Vagina (tissue), 2 donors: ENCODE measurements around the gene PTPRN2. TPM values are rescaled to one million over a fixed set of nuclear protein-coding genes. Genes with fewer than 3 reads are reported as not detected.

Experiments used
- DNase-seq, 2 donors: peaks; one replicate each; pipeline ENCODE4 v3.0.0-alpha.2; 2017; ENCODE audit errors: extremely low spot score in 2 of 2
- H3K27ac ChIP-seq: fragments of 200-600 bp; sonication (generic); one replicate; pipeline ENCODE4 v1.5.1; 2019
- H3K27me3 ChIP-seq: fragments of 200-600 bp; sonication (generic); one replicate; pipeline ENCODE4 v1.5.1; 2019
- H3K36me3 ChIP-seq, 2 donors: fragments of 200-600 bp; sonication (generic); one replicate each; pipeline ENCODE4 v1.5.1; 2017 to 2019
- H3K4me1 ChIP-seq: fragments of 200-600 bp; sonication (generic); one replicate; pipeline ENCODE4 v1.5.1; 2019
- H3K4me3 ChIP-seq, 2 donors: fragments of 200-600 bp; sonication (generic); 1 replicate in 1 of 2; 2 replicates in 1 of 2; pipeline ENCODE4 v1.5.1; 2016 to 2019
- H3K9me3 ChIP-seq: fragments of 200-600 bp; sonication (generic); one replicate; pipeline ENCODE4 v1.5.1; 2019
- CTCF ChIP-seq, 3 experiments: fragments of 450-650 bp in 2 of 3; fragments of 200-600 bp in 1 of 3; sonication (generic) in 1 of 3; IDR thresholded peaks; one replicate each; pipeline ENCODE4 v1.5.1; 2017 to 2019; ENCODE audit warnings: antibody characterized with exemption in 3 of 3, mild to moderate bottlenecking in 2 of 3, moderate library complexity in 2 of 3
- POLR2A ChIP-seq, 2 donors: fragments of 450-650 bp; IDR thresholded peaks; one replicate each; pipeline ENCODE4 v1.6.1; 2017; ENCODE audit warnings: antibody characterized with exemption in 2 of 2, mild to moderate bottlenecking in 2 of 2, moderate library complexity in 2 of 2
- POLR2AphosphoS5 ChIP-seq, 2 donors: sonication (generic); formaldehyde crosslinking; IDR thresholded peaks; one replicate each; pipeline ENCODE4 v1.9.0; 2017; ENCODE audit warnings: antibody characterized with exemption in 2 of 2, mild to moderate bottlenecking in 2 of 2, low read depth in 1 of 2; ENCODE audit not compliant: insufficient read depth in 1 of 2
- intact Hi-C: fragments of 100-400 bp; cut with DNase I; formaldehyde crosslinking; loops from one replicate; pipeline ENCODE4 v1.15.1; 2023
- total RNA-seq: library from RNA; depleted of rRNA; stranded (reverse); fragments of >200 nt; gene quantifications from one replicate; pipeline ENCODE4 v1.2.3, GENCODE V29; 2016

Gene PTPRN2
- total RNA-seq, 1 donor from 2014 or later = 7.4 TPM

GRCh38 chr7:158278745-158279320 is 308.8 kb downstream of the PTPRN2 start:
- Histone ChIP-seq H3K4me3 (no peak overlapping the region), H3K27ac (no peak overlapping the region), H3K9me3 (no peaks in the 10 kb centered on the region), H3K4me1 (no peaks in the 10 kb centered on the region), H3K36me3 (no peaks in the 10 kb centered on the region), H3K27me3 (no peaks in the 10 kb centered on the region)
- TF ChIP-seq CTCF (IDR thresholded peaks at IDR 0.05) = no peak
- TF ChIP-seq POLR2AphosphoS5 (IDR thresholded peaks at IDR 0.05; ENCODE audit: insufficient read depth in 1 of 2, low read depth in 1 of 2) = no peak
- no peak for TF ChIP-seq POLR2A (IDR thresholded peaks at IDR 0.05)
- no peak for DNase-seq
- intact Hi-C loops = no loop called here

- Histone ChIP-seq H3K27ac (no peak overlapping the region), H3K4me3 (no peak overlapping the region), H3K36me3 (no peaks in the 10 kb centered on the region), H3K27me3 (no peaks in the 10 kb centered on the region), H3K4me1 (no peaks in the 10 kb centered on the region), H3K9me3 (no peaks in the 10 kb centered on the region)
- TF ChIP-seq POLR2AphosphoS5 (IDR thresholded peaks at IDR 0.05; ENCODE audit: insufficient read depth in 1 of 2, low read depth in 1 of 2) = no peak
- TF ChIP-seq POLR2A (IDR thresholded peaks at IDR 0.05) = no peak
- TF ChIP-seq CTCF (IDR thresholded peaks at IDR 0.05) = no peak
- no peak for DNase-seq
- intact Hi-C loops = no loop called here
Observed at GRCh38 chr7:158277219-158278141, 310.1 kb downstream of the PTPRN2 start.

GRCh38 chr7:158276414-158277218 is 311.0 kb downstream of the PTPRN2 start:
- TF ChIP-seq CTCF (IDR thresholded peaks at IDR 0.05) = no peak
- no peak for DNase-seq

GRCh38 chr7:158275711-158276413 is 311.8 kb downstream of the PTPRN2 start:
- H3K36me3 ChIP-seq = no peaks in the 10 kb centered on the region
- no peaks in the 10 kb centered on the region for H3K9me3 ChIP-seq
- intact Hi-C loops = no loop called here
- DNase-seq = no peak
- no peak overlapping the region for H3K27ac ChIP-seq
- H3K27me3 ChIP-seq = no peaks in the 10 kb centered on the region
- H3K4me1 ChIP-seq = no peaks in the 10 kb centered on the region
- TF ChIP-seq POLR2A (IDR thresholded peaks at IDR 0.05) = no peak
- TF ChIP-seq CTCF (IDR thresholded peaks at IDR 0.05) = no peak
- TF ChIP-seq POLR2AphosphoS5 (IDR thresholded peaks at IDR 0.05; ENCODE audit: insufficient read depth in 1 of 2, low read depth in 1 of 2) = no peak
- H3K4me3 ChIP-seq = no peak overlapping the region

More at GRCh38 chr7:158276414-158277218, 311.0 kb downstream of the PTPRN2 start:
- intact Hi-C loops = no loop called here
- no peak overlapping the region for H3K4me3 ChIP-seq
- H3K9me3 ChIP-seq = no peaks in the 10 kb centered on the region
- no peak overlapping the region for H3K27ac ChIP-seq
- no peaks in the 10 kb centered on the region for H3K4me1 ChIP-seq
- no peaks in the 10 kb centered on the region for H3K36me3 ChIP-seq
- H3K27me3 ChIP-seq = no peaks in the 10 kb centered on the region
